Measurements from ENCODE around the gene GPR183. TPM values are rescaled to one million over a fixed set of nuclear protein-coding genes. Genes with fewer than 3 reads are reported as not detected.

GPR183 gene
- polyA plus RNA-seq, 5 donors = 8.7 to 11.1 (median 9.8) TPM

- DNase-seq = no peak
These were observed 7.5 kb upstream of the GPR183 start for GRCh38 chr13:99314640-99315176.

DNA sequence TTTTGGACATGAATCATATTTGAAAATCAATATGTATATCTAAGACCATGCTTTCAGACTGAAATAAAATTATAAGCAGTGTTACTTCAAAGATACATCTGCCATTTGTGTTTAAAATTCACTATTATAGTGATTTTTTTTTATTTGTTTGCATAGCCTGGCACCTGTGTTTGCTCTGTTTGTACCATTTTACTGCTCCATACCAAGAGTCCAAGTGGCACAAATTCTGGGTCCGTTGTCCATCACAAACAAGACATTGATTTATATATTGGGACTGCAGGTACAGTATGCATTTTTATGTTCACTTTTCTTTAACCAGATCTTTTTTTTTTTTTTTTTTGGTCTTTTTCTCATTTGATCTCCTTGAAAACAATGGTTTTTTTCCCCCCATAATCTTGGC is 6.7 kb upstream of the GPR183 start:
- DNase-seq = no peak

DNA sequence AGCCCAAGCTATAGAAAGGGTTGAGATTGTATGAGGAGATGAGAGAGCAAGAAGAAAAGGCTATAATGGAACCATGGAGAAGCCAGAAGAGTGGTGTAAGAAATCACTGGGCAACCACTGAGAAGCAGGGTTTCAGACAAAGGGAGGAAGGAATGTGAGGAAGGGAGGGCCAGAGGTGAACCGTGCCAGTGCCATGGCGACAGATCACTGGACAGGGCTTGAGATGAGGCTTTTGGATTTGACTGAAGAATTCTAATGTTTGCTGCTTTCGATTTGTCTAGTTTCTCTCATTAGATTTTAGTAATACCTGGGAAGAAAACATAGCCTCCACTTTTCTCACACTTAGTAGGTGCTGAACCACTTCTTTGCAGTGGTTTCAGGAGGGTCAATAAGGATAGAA is 6.3 kb upstream of the GPR183 start:
- no peak for DNase-seq

DNA sequence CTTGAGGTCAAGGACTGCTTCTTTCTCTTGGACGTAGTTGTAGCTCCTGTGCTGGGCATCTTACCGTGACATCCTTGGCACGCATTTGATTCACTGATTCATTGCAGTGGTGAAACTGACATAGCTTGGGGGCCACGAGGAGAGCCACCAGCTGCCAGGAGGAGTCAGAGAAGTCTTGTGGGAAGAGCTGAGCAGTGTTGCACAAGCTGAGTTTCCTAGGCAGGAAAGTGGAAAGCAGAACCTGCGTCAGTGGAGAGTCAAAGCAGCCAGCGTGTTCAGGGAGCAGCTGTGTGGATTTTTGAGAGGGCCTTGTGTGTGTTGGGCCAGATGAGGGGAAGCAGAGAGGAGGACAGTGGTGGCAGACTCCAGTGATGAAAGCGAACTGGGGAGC is 5.3 kb upstream of the GPR183 start:
- DNase-seq = no peak

DNA sequence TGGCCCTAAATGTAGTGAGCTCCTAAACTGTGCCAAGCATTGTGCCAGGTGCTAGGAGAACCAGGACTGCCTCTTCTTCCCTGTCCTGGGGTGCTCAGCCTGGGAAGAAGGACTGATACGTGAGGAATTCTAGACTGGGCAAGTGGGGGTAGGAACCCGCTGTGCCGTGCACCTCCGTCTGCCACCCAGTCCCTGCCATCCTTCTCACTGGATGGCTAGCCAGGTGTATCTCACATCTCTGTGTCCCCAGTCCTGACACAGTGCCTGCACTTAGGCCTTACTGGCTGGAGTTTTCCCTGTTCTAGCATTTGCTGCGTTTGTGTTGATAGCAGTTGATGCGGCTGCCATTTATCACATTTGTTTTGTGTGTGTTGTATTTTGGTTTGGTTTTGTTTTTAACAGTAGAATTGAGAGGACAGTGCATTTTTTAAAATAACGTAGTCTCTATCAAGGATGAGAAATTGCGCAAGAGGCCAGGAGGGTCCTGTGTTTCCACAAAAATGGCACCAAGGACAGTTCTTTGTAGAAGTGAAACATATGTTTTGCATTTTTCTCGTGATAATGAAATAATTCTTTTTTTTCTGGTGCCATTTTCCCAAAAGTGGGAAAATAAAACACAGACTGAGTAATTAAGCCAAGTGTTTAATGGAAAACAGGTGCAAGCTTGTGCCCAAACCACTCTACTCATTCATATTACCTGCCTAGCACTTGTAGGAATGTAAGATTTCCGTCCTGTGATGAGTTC is 4.7 kb upstream of the GPR183 start:
- DNase-seq = no peak

DNA sequence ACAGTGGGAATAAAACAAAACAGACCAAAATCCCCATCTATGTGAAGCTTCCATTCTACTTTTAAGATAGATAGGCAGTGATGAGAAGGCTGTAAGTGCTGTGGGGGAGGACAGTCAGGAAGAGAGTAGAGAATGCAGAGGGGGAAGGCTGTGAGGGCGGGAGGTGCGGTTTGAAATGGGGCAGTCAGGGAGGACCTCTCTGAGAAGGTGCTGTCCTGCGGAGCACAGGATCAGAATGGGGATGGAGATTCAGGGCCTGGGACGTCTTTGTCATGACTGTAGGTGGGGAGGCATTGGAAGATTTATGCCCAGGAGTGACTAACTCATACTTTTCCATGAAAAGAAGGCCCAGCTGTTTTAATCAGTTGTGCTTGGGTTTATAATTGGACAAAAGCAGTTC is 3.9 kb upstream of the GPR183 start:
- no peak for DNase-seq

- no peak for DNase-seq
These were observed 3.3 kb upstream of the GPR183 start for GRCh38 chr13:99310382-99311031.

- no peak for DNase-seq
These were observed 1.4 kb upstream of the GPR183 start for GRCh38 chr13:99308471-99309087.

- DNase-seq = no peak
These were observed 595 bp upstream of the GPR183 start for GRCh38 chr13:99307648-99308339.

DNA sequence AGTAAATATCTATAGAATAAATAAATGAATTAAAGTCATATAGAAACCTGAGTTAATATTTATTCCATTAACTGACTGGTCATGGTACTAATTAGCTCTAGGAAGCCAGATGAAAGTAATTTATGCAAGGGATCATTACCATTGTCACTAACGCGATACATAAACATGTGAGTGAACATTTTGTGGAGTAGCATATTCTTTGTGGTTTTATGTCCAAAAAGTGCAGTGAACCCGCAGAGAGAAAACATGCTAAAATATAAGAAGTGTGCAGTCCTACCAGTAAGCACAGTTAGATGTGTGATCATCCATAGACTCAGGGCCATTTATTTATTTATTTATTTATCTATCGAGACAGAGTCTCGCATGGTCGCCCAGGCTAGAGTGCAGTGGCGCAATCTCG is 1.6 kb downstream of the GPR183 start:
- DNase-seq = no peak

- DNase-seq = no peak
These were observed 2.0 kb downstream of the GPR183 start for GRCh38 chr13:99305158-99305557.

- DNase-seq = no peak
These were observed 2.7 kb downstream of the GPR183 start for GRCh38 chr13:99304541-99304940.

GRCh38 chr13:99303863-99304521 is 3.2 kb downstream of the GPR183 start:
- DNase-seq = no peak

- DNase-seq = no peak
These were observed 4.3 kb downstream of the GPR183 start for GRCh38 chr13:99302637-99303505.

GRCh38 chr13:99301913-99302636 is 5.1 kb downstream of the GPR183 start:
- DNase-seq = no peak

DNA sequence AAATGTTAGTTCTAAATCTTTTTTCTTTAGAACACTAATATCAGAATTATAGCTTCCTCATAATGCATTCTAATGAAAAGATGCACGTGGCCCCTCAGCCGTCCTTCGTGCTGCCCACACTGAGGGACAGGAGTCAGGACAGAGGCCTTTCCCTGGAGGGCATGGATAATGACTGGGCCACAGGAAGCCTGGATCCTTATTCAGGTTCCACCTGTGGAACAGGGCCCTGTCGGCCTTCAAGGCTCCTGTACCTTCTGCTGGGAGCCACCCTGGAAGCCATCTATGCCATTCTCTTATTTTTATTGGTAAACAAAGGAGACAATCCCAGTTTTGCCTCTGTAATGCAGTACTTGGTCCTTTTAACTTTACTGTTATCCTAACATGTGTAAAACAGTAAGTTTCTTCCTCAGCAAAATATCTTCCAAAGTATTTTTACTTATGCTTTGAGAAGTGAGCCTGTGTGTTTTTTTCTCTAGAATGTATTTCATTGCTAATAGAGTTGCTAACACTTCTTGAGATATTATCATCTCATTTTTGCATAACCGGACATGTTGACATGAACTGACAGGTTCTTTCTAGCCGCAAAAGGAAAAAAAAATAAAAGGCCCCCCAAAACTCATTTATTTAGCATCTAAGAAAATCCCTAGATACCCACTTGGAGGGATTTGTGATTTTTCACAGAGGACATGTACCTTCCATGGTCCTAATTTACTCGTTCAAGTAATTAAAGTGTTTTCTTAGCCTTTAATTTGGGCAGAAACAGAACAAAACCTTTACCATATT is 6.0 kb downstream of the GPR183 start:
- no peak for DNase-seq

- DNase-seq = no peak
These were observed 7.3 kb downstream of the GPR183 start for GRCh38 chr13:99299920-99300341.

- DNase-seq = no peak
These were observed 7.8 kb downstream of the GPR183 start for GRCh38 chr13:99299256-99299919.

GRCh38 chr13:99298056-99298455 is 9.1 kb downstream of the GPR183 start:
- DNase-seq = no peak

Measured in right lung (tissue), 5 donors.